A673 (cell line): ENCODE data around the gene MAGED4B. TPM values are rescaled to one million over a fixed set of nuclear protein-coding genes. Genes with fewer than 3 reads are reported as not detected.

Experiments used
- BruUV-seq: library from RNA; stranded (reverse); fragments of 400-500 nt; replicated peaks from 2 replicates; lab custom pipeline; 2021; lab: Mats Ljungman, UMichigan
- CTCF ChIA-PET: fragments of 300-600 bp; sonication (Branson Sonifier 250); formaldehyde crosslinking; loops from one replicate; lab custom pipeline; 2022; ENCODE audit warnings: antibody characterized with exemption; lab: Charles Lee
- POLR2A ChIA-PET: fragments of 300-600 bp; sonication (Branson Sonifier 250); formaldehyde crosslinking; loops from one replicate; lab custom pipeline; 2022; ENCODE audit warnings: antibody characterized with exemption; ENCODE audit not compliant: low non-redundant PET; lab: Charles Lee
- DNase-seq: peaks from one replicate; pipeline ENCODE4 v3.0.0-alpha.2; 2015; ENCODE audit warnings: low spot score
- H3K27ac ChIP-seq: fragments of 200-600 bp; sonication (generic); 2 replicates; pipeline ENCODE4 v1.5.1; 2016; ENCODE audit warnings: mixed run types, low read depth, mild to moderate bottlenecking, mixed read lengths, antibody characterized with exemption, low read length; ENCODE audit not compliant: poor library complexity, severe bottlenecking
- H3K27me3 ChIP-seq: fragments of 200-600 bp; sonication (generic); replicated peaks from 2 replicates; pipeline ENCODE4 v1.6.1; 2017; ENCODE audit warnings: mixed run types, low read depth, mild to moderate bottlenecking, mixed read lengths, antibody characterized with exemption, low read length; ENCODE audit not compliant: insufficient read depth, poor library complexity
- H3K36me3 ChIP-seq: fragments of 200-600 bp; sonication (generic); 2 replicates; pipeline ENCODE4 v1.6.1; 2016; ENCODE audit warnings: mixed run types, mild to moderate bottlenecking, mixed read lengths, antibody characterized with exemption, low read length; ENCODE audit not compliant: insufficient read depth, poor library complexity, severe bottlenecking
- H3K4me1 ChIP-seq: fragments of 200-600 bp; sonication (generic); 2 replicates; pipeline ENCODE4 v1.6.1; 2017; ENCODE audit warnings: mixed run types, mild to moderate bottlenecking, mixed read lengths, antibody characterized with exemption, low read length; ENCODE audit not compliant: insufficient read depth, poor library complexity, severe bottlenecking
- H3K4me3 ChIP-seq: fragments of 200-600 bp; sonication (generic); 2 replicates; pipeline ENCODE4 v1.5.1; 2016; ENCODE audit warnings: low read depth, mixed run types, mild to moderate bottlenecking, mixed read lengths, low read length; ENCODE audit not compliant: poor library complexity, severe bottlenecking
- H3K9me3 ChIP-seq: fragments of 200-600 bp; sonication (generic); 2 replicates; pipeline ENCODE4 v1.6.1; 2016; ENCODE audit warnings: mixed run types, low read depth, mild to moderate bottlenecking, mixed read lengths, antibody characterized with exemption, low read length; ENCODE audit not compliant: poor library complexity, severe bottlenecking
- EZH2 ChIP-seq: fragments of 200-600 bp; sonication (generic); IDR thresholded peaks from 2 replicates; pipeline ENCODE4 v1.6.1; 2017; ENCODE audit warnings: borderline replicate concordance, low read depth, mild to moderate bottlenecking, mixed read lengths, antibody characterized with exemption, low read length; ENCODE audit not compliant: poor library complexity, severe bottlenecking
- intact Hi-C: fragments of 100-400 bp; cut with micrococcal nuclease; formaldehyde crosslinking; loops from one replicate; pipeline ENCODE4 v1.10.0; 2022; ENCODE audit not compliant: unreplicated experiment
- total RNA-seq: library from RNA; stranded (reverse); gene quantifications from 2 replicates; pipeline ENCODE4 v1.2.3, GENCODE V29; 2021
- TF ChIP-seq, protein P1 (sequence below): fragments of 300-800, 200-600 bp; sonication (generic); conservative IDR thresholded peaks from 2 replicates; pipeline ENCODE4 v1.5.1; 2017; ENCODE audit warnings: low read depth, mild to moderate bottlenecking, antibody characterized with exemption, low read length, moderate library complexity, mixed read lengths

Gene MAGED4B
- total RNA-seq, 1 experiment from 2014 or later = 59.3 TPM

DNA sequence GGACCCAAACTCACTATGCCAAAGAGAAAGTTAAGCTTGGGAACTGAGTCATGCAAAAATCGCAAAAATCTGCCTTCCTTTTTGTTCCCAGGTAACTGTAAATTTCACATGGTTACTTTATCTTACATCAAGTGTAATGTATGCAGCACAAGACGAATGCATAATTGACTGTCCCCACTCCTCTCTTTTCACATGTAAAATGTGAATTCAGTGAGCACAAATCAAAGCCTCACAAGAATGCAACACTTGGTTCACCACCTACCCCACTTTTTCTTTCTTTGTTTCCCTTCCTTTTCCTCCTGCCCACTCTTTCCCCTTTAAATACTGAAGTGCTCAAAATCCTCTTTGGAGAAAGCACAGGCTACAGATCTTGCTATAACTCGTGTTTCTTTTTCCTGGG lies 53.2 kb downstream of the MAGED4B start:
- CTCF ChIA-PET = no interaction called here
- no TSS peak for BruUV-seq
- Histone ChIP-seq H3K4me1 (no peaks in the 10 kb centered on the region), H3K36me3 (no peaks in the 10 kb centered on the region), H3K27ac (no peak overlapping the region), H3K4me3 (no peak overlapping the region), H3K27me3 (no peaks in the 10 kb centered on the region), H3K9me3 (no peaks in the 10 kb centered on the region)
- DNase-seq = no peak
- POLR2A ChIA-PET = no interaction called here
- intact Hi-C loops = no loop called here
- TF ChIP-seq EZH2 = no peak
- TF ChIP-seq, protein P1, sequence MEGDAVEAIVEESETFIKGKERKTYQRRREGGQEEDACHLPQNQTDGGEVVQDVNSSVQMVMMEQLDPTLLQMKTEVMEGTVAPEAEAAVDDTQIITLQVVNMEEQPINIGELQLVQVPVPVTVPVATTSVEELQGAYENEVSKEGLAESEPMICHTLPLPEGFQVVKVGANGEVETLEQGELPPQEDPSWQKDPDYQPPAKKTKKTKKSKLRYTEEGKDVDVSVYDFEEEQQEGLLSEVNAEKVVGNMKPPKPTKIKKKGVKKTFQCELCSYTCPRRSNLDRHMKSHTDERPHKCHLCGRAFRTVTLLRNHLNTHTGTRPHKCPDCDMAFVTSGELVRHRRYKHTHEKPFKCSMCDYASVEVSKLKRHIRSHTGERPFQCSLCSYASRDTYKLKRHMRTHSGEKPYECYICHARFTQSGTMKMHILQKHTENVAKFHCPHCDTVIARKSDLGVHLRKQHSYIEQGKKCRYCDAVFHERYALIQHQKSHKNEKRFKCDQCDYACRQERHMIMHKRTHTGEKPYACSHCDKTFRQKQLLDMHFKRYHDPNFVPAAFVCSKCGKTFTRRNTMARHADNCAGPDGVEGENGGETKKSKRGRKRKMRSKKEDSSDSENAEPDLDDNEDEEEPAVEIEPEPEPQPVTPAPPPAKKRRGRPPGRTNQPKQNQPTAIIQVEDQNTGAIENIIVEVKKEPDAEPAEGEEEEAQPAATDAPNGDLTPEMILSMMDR = no peak

Other genes with a start within 250 kb of the MAGED4B start
- 283 and 323 TPM in 2 replicates for gene MAGED1, start 175.6 kb downstream of the MAGED4B start, total RNA-seq
- gene MAGED4, start 115.7 kb upstream of the MAGED4B start, total RNA-seq = 57.1 and 59.5 TPM in 2 replicates